Stimulated activated CD8-positive, alpha-beta memory T cell treated with anti-CD3 and anti-CD28 coated beads, Interleukin-4, amount 100 ng/mL, for 1 hour (primary cell): ENCODE results near the gene GPR146.

Experiments used
- DNase-seq, 2 donors: peaks; one replicate each; pipeline ENCODE4 v3.0.0-alpha.2; 2020; ENCODE audit warnings: low read depth in 2 of 2, low spot score in 1 of 2

The GPR146 gene

DNA sequence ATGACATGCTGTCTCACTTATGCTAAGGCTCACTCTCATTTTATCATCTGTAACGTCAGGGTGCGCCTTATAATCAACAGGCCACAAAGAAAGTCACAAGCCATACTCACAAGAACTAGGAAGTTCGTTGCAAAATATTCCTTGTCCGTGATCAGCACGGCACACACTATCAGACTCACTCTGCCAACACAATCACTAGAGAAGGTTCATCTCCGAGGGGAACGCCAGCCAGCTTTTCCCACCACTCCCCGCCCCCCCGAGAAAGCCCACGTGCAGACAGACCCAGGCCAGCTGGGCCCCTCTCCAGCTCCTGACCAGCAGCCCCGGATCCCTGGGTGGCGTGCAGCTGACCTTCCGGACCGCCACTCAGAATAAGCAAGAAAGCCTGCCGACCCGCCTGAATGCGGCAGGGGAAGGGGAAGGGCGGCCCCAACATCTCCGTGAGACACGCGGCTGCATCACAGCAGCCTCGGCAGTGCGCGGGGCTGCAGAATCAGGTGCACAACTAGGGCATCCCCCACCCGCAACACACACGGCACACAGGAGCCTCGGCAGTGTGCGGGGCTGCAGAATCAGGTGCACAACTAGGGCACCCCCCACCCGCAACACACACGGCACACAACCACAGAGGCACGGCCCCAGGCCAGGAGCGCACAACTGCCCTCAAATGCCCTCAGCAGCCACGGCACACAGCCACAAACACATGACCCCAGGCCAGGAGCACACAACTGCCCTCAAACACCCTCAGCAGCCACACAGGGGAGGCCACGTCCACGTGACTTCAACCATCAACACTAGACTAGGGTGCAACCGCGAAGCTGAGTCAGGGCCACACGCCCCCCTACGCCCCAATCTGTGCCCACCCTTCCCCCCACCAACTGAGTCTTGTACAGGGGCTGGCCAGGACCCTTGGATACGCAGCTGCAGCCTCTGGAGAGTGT, 2.5 kb upstream of the GPR146 start:
- DNase-seq = no peak

DNA sequence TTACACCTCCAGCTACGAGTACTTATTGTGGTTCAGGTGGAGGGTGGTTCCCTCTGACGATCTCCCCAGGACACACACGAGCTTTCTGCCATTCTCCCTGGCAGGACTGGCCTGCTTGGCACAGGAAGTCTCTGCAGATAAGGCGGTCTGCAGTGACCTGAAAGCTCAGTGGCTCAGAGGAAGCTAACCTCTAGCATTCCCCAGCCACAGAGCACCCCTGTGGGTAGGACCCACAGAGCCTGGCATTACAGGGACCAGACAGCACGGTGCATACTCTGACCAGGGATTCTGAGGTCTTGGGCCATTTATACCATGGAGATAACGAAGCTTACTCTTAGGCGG, 1.9 kb upstream of the GPR146 start:
- DNase-seq = no peak

DNA sequence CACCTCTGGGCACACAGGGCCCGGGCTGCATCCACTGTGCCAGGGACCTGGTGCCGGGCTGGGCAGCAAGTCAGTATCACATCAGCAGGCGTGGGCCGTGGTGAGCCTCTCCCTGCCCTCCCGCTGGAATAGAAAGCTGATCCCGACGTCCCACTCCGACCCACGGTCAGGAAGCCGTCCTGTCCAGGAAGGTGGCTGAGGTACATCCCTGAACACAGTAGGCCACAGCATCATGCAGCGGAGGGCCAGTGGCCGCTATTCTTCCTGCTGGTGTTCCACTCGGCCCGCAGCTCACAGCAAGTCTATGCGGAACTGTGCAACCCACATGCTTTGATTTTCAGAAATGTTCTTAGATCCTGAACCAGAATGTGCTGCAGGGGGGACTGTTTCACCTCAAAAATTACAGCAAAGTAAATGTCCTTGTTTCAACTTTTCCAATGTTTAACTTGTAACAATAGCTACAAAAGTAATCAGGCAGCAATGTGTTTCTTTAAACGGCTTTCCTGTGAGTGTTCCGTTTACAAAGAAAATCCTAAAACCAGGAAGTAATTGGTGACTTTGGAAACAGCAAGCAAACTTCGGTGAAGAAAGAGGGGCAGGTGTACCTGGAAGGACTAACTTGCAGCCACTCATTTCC, 676 bp upstream of the GPR146 start:
- DNase-seq = no peak

DNA sequence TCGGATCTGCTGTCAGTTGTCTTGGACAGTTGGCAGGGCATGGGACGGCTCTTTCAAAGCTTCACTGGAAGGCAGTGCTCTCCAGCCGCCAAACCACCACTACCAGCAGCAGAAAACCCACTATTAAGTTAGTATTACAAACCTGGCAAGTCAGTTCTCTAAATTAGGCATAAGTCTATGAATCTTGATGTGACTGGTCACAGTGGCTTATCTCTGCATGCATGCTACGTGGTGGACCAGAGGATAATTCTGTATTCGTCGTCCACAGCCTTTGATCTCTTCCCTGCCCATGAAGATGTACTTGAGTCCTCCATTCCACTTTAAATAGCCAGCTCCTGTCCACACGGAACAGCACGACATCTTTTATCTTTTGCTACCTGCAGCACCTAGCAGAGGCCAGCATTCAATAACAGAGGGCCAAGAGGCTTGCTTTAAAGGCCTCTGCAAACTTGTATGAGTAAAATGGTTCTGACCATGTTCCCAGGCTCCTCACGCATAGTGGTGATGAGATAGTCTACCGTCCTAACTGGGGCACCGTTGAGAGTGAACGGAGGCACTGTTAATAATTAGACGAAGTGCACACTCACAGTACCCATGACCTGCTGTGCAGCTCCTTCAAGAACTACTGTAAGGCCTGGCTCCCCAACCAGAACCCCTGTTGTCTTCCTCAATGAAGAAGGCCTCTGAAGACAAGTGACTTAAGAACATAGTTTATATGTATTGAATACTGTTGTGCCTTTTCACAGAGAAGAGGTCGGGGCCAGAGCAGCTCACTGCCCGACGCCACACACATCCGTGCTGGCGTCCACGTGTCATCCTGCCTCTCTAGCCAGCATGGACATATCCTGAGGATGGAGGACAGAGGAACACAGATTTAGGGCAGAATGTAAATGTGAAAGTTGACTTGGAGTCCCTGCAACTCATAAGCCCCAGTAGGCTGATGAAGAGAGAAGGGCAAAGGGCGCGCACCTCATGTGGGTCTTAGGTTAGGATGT, 1.0 kb downstream of the GPR146 start:
- no peak for DNase-seq

DNA sequence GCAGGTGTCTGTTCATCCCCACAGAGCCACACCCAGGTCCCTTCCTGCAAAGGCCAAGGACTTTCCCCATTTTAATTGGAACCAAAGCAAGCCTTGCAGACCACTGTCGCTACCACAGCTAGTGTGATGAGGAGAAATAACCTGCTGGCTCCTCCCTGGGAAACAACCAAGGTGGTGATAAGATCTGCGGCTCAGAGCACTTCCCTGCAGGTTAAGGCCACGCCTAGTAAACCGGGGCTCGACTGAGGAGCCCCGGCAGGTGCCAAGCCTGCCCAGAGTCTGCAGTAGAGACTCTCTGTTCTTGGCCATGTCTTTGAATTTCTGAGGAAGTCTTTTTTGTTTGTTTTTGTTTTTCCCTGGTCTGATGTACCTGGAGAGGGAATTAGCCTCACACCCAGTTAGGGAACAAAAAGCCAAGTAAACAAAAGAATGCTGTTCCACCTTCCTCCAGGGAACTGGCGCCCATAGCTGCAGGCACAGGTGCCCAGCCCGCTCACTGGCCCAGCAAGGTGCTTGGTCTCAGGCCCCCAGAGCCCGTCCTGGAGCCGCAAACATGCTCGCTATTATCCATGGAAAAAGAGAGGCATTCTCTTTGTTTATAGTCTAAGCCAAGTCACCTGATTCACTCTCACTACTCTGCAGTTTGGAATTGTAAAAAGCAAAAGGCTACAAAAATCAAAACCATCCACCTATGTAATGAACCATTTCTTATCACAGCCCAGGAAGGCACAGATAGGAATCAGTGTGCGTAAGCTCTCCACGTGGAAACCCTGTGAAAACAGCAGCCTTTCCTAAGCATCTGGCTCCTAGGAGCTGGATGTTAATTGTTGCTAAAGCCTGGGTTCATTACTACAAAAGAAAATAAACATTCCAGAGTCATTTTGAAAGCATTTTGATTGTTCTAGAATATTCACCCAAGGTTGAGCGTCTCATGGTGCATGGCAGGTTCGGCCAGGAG, 2.7 kb downstream of the GPR146 start:
- no peak for DNase-seq

DNA sequence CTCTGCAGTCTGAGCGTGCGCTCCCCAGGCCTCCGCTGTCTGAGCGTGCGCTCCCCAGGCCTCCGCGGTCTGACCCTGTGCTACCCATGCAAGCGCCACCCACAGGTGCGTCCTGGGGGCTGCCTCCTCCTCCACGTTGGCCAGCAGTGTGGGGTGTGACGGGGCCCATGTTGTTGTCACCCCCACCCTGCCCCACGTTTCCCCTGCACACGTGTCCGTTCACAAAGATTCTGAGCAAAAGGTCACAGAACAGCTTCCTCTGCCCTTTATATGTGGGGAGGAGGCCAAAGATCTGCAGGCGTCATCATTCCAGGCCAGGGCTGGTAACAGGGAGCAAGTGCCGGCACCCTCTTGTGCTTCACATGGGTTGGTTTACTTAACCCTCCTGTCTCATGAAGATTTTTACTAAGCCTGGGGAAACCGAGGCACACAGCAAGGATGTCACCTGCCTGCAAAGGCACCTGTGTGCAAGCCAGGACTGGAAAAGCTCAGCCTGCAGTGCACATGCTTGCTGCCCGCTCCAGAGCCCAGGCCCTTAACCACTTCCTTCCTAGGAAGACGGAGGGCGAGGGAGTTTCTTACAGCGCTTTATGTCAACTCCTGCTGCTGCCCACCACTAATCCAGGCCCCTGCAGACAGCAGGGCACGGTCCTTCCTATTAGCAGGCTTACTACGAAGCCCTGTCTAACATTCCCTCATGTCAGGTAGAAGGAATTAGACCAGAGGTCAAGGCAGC, 4.8 kb downstream of the GPR146 start:
- DNase-seq = no peak

DNA sequence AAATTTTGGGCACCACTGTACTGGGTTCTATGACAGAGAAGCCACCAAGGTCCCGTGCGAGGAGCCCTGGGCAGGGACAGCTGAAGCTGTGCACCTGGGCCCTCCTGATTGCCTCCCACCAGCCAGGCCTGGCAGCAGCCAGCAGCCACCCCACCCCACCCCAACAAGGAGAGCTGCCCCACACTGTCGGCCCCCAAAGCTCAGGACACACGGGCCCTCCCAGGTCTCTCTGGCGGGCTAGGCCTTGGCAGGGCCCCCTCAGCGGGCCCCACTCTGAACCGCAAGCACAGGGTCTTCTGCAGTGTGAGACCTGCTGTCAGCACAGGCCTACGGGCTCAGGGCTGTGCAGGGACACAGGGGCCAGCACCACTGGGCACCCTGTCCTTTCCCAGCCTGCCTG, 5.5 kb downstream of the GPR146 start:
- DNase-seq = no peak

DNA sequence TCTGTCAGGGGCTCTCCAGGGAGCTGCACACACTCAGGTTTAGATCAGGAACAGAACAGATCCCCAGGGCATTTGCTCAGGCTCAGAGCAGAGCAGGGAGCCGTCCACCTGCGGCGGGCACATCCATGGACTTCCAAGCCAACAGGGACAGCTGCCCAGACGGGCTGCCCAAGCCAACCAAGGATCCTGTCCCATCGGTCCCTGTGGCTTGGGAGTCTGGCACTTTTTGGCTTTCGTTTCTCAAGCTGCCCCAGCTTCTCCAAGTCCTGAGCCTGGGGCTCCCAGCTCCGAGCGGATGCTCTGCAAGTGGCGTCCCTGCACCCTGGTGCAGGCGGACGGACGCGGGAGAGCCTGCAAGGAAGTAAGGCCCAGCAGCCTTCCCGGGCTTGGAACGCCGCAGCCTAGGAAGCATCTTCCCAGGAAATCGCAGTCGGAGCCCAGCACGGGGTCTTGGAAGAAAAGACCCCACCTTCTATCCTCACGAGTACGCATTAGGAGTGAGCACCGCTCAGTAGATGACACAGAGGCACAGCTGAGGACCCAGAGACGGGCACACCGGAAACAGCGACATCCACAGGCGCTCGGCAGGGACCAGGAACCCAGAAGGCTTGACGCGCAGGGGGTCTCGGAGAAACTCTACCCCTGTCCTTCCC, 6.0 kb downstream of the GPR146 start:
- no peak for DNase-seq

DNA sequence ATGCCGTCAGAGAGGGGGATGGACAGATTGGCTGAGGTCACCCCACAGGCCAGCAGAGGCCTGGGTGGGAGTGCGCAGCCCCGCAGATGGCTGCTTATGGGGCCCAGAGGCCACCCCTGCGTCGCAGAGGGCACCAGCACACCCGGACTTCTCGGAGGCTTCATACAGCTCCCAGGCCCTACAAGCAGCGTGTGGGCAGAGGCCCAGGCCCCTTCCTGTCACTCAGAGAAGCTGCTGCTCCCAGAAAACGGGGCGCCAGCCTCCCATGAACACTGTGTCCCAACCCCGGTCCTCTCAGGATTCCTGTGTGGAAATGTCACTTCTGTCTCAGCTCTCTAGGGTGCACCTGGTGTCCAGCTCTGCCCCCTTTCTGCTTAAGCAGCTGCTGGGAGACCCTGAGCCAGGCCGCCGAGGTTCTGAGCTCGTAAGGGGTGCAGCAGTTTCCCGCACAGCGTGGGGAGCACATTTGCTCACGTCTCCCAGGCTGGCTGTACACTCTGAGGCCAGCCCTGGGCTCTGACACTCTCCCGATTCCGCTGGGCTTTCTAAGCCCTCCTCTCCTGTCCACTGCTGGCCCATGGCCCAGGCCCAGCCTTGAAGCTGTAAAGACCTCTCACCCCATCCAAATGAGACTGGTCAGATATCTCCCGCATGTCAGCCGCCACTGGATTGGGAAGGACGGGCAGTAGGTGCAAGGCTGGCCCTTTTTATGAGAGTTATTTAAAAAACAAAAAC, 6.8 kb downstream of the GPR146 start:
- DNase-seq = no peak

DNA sequence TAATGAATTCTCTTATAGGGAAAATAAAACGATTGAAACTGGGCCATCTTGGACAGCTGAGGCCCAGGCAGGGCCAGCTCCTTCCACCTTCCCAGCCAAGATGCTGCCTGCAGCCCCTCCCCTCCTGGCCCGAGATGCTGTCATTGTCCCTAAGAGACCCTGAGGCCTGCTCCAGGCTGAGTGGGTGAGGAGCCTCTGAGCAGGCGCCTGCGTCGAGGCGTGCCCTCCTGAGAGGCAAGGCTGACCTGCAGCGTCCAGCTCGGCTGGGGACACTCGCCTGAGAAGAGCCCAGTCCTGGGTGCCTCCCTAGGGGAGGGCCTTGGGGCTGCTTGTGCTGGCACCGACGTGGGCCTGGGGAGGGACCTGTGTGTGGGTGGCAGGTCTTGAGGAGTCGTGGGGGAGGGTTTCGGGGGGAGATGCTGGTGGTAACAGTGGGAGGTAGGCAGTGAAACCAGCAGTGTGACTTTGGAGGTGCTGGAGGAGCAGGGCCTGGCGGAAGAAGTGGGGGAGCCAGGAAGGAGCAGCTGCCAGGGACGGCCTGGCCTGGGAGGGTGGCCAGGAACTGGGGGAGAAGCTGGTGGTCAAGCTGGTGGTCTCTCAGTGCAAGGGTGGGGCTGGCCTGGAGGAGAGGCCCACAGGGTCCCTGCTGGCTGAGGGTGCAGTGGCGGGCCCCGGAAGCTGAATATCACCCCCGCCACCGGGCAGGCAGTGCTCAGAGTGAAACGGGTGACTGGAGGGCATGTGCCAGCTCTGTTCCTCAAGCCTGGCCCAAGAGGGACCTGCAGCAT, 7.9 kb downstream of the GPR146 start:
- no peak for DNase-seq

DNA sequence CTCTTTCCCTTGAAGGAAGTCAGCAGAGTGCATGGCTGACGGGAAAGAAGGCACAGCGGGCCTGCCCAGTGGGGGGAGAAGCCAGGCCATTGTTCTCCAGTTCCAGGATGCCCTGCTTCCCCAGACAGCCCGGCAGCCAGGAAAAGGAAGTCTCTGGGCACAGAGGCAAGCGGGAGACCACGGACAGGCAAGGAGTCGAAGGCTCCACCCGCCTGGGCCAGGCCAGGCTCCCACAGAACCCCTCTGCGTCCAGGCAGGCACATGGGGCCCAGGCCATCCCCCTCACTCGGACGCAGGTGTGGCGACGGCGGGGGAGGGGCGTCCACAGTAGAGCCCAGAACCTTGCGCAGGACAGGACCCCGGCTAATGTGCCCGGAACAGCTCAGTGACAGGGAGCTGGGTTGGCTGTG, 8.7 kb downstream of the GPR146 start:
- DNase-seq = no peak

DNA sequence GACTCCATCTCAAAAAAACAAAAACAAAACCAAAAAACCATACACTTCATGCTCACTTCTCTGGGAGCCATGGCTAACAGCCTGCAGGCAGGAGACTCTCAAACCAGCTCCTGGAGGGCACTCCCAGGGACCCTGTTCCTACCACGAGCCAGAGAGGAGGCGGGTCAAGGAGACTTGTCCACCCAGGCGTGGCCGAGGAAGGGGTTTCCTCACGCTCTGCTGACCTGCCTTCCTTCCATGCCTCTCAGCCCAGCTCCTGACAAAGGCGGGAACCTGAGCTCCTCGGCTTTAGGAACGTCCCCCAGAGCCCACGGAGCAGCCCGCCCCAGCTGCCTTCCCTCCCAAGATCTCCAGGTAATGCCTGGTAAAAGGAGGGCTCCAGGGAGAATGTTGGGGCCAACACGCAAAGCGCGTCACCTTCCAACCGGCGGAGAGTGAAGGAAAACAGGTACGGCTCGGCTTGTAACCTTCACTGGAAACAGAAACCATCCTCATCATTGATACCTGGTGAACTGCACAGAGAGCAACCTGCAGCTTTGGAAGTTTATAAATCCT, 9.5 kb downstream of the GPR146 start:
- no peak for DNase-seq

DNA sequence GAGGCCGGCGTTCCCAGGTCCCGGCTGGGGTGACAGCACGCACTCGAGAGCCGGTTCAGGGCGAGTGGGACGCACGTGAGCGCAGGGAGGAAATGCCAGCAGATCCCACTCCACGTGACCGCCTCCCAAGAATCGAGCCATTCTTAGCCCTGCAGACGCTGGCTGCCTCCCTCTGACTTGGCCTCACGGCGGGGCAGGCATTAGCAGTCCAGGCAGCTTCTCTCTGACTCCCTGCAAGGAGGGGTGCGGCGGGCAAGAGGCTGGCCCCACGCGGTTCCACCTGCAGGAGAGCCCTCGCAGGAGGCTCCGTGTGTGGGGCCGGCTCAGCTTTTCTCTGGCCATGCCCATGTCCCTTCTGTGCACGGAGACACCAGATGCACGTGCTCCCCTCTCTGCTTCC, 10.1 kb downstream of the GPR146 start:
- no peak for DNase-seq

DNA sequence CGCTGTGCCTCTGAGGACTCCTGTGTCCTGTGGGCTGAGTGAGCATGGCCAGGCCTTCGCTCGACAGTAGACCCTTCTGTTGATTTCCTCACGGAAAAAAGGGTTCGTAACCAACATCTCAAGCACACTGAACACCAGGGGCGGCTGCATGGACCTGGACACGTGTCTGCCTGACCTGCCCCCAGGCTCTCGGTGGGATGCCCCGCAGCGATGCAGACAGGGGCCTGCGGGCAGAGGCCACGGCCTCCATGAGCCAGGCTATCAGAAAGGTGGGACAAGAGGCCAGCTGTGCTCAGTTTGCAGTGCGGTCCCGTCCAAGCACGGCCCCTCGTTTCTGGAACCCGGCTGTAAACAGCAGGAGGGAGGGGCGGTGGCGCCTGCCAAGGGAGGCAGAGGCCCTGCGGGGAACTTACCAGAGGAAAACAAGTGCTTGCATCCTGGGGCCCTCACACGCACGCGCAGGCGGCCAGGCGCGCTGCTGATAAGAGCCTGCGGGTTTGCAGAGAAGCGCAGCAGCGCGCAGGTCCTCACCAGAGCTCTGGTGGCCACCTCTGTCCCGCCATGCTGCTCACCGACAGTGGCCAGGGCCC, 10.6 kb downstream of the GPR146 start:
- DNase-seq = no peak

DNA sequence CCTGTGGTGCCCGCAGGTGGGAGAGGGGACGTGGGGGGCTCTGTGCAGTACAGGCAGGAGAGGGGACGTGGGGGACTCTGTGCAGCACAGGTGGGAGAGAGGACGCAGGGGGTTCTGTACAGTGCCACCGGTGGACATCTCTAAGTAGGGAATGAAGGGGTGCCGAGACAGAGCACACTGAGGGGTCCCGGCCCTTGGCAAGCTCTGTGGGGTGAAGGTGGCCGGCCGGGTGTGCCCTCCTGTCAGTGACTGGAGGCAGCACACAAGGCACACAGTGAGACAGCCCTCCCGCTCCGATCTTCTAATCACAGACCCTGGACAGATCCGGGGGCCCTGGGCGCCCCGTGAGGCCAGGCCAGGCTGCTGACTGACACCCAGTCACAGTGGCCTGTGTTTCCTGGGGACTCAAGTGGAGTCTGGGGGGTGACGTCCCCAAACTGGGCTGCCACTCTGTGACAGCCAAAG, 11.2 kb downstream of the GPR146 start:
- DNase-seq = no peak

DNA sequence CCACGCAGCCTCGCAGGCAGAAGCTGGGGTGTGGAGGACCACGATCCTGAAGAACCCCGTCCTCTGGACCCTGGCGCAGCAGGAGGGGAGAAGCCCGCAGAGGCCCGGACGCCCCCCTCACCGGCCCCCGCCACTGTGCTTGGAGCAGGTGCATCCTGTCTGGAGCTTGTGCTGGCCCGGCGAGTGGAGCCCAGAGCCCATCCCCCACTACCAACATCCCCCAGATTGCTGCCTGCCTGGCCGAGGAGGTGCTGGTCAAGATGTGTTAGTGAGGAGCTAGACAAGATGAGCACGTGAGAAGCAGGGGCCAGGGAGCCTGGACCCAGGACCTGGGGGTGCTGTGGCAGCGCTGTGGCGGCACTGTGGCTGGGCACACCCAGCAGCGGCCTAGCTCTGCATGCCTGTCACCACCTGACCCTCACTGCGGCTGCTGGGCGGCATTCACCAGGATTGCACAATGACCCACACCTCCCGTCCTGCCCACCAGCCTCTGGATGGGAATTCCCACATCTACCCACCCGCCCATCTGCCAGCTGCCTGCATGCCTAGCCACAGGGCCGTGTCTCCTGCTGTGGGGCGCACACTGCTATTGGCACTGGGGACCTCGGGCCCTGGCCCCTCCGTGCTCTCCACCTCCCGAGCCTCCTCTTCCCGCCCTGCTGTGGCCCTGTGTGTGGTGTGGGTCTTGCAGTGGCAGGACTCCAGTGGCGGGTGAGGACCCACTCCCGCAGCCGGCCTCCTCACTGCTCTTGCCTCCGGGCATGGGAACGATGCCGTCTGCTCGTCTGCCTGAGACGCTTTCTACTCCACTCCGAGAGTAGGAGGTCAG, 11.8 kb downstream of the GPR146 start:
- no peak for DNase-seq
